GM21723 (cell line): ENCODE measurements around the gene INO80D.

Experiments used
- ATAC-seq: cut with Tn5 transposase; IDR thresholded peaks from one replicate; pipeline ENCODE4 v1.9.1; 2021; ENCODE audit warnings: mild to moderate bottlenecking, moderate library complexity; ENCODE audit not compliant: unreplicated experiment

The INO80D gene

GRCh38 chr2:205947621-205948495 lies 138.1 kb downstream of the INO80D start:
- ATAC-seq = peak; percentile 94

GRCh38 chr2:205946226-205946625 lies 139.7 kb downstream of the INO80D start:
- ATAC-seq = no peak
